Stomach (tissue), 4 donors: ENCODE data around the gene CCDC12.

Experiments used
- CTCF ChIP-seq, 7 experiments: fragments of 450-650 bp in 4 of 7; fragments of 200-600 bp in 3 of 7; sonication (generic) in 3 of 7; IDR thresholded peaks; one replicate each; pipeline ENCODE4 v1.5.1; 2016 to 2019; ENCODE audit warnings: antibody characterized with exemption in 7 of 7, control low read depth in 2 of 7, mild to moderate bottlenecking in 1 of 7
- POLR2A ChIP-seq, 4 donors: fragments of 450-650 bp; IDR thresholded peaks; one replicate each; pipeline ENCODE4 v1.6.1; 2016; ENCODE audit warnings: antibody characterized with exemption in 4 of 4, control low read depth in 2 of 4, mild to moderate bottlenecking in 1 of 4, moderate library complexity in 1 of 4

- TF ChIP-seq POLR2A (IDR thresholded peaks at IDR 0.05) (no peak), CTCF (IDR thresholded peaks at IDR 0.05) (no peak)
Measured at GRCh38 chr3:46915297-46915822, 61.2 kb downstream of the CCDC12 start.
